Vagina (tissue), 2 donors: ENCODE results near the gene CLIC2. TPM values are rescaled to one million over a fixed set of nuclear protein-coding genes. Genes with fewer than 3 reads are reported as not detected.
"Not testable (repeated sequence)": the region's sequence is repeated elsewhere in the genome, so short reads cannot be mapped to it uniquely, and the experiment has no call there.

Experiments used
- DNase-seq, 2 donors: peaks; one replicate each; pipeline ENCODE4 v3.0.0-alpha.2; 2017; ENCODE audit errors: extremely low spot score in 2 of 2
- H3K27ac ChIP-seq: fragments of 200-600 bp; sonication (generic); one replicate; pipeline ENCODE4 v1.5.1; 2019
- H3K27me3 ChIP-seq: fragments of 200-600 bp; sonication (generic); one replicate; pipeline ENCODE4 v1.5.1; 2019
- H3K36me3 ChIP-seq, 2 donors: fragments of 200-600 bp; sonication (generic); one replicate each; pipeline ENCODE4 v1.5.1; 2017 to 2019
- H3K4me1 ChIP-seq: fragments of 200-600 bp; sonication (generic); one replicate; pipeline ENCODE4 v1.5.1; 2019
- H3K4me3 ChIP-seq, 2 donors: fragments of 200-600 bp; sonication (generic); 1 replicate in 1 of 2; 2 replicates in 1 of 2; pipeline ENCODE4 v1.5.1; 2016 to 2019
- H3K9me3 ChIP-seq: fragments of 200-600 bp; sonication (generic); one replicate; pipeline ENCODE4 v1.5.1; 2019
- CTCF ChIP-seq, 3 experiments: fragments of 450-650 bp in 2 of 3; fragments of 200-600 bp in 1 of 3; sonication (generic) in 1 of 3; IDR thresholded peaks; one replicate each; pipeline ENCODE4 v1.5.1; 2017 to 2019; ENCODE audit warnings: antibody characterized with exemption in 3 of 3, mild to moderate bottlenecking in 2 of 3, moderate library complexity in 2 of 3
- POLR2A ChIP-seq, 2 donors: fragments of 450-650 bp; IDR thresholded peaks; one replicate each; pipeline ENCODE4 v1.6.1; 2017; ENCODE audit warnings: antibody characterized with exemption in 2 of 2, mild to moderate bottlenecking in 2 of 2, moderate library complexity in 2 of 2
- POLR2AphosphoS5 ChIP-seq, 2 donors: sonication (generic); formaldehyde crosslinking; IDR thresholded peaks; one replicate each; pipeline ENCODE4 v1.9.0; 2017; ENCODE audit warnings: antibody characterized with exemption in 2 of 2, mild to moderate bottlenecking in 2 of 2, low read depth in 1 of 2; ENCODE audit not compliant: insufficient read depth in 1 of 2
- intact Hi-C: fragments of 100-400 bp; cut with DNase I; formaldehyde crosslinking; loops from one replicate; pipeline ENCODE4 v1.15.1; 2023
- total RNA-seq: library from RNA; depleted of rRNA; stranded (reverse); fragments of >200 nt; gene quantifications from one replicate; pipeline ENCODE4 v1.2.3, GENCODE V29; 2016

Gene CLIC2
- total RNA-seq, 1 donor from 2014 or later, result 15.5 TPM

- no peaks in the 10 kb centered on the region for H3K36me3 ChIP-seq
- H3K4me1 ChIP-seq, result no peaks in the 10 kb centered on the region
- intact Hi-C loops, result no loop called here
- no peak overlapping the region for H3K4me3 ChIP-seq
- no peak for DNase-seq
- TF ChIP-seq POLR2A (IDR thresholded peaks at IDR 0.05) (no peak), CTCF (IDR thresholded peaks at IDR 0.05) (no peak), POLR2AphosphoS5 (IDR thresholded peaks at IDR 0.05; ENCODE audit: insufficient read depth in 1 of 2, low read depth in 1 of 2) (no peak)
- no peak overlapping the region for H3K27ac ChIP-seq
- H3K27me3 ChIP-seq, result no peaks in the 10 kb centered on the region
- H3K9me3 ChIP-seq, result no peaks in the 10 kb centered on the region
Observed at GRCh38 chrX:155313766-155314165, 20.6 kb downstream of the CLIC2 start.

GRCh38 chrX:155293771-155294170 lies 40.6 kb downstream of the CLIC2 start:
- Histone ChIP-seq H3K27me3 (no peaks in the 10 kb centered on the region), H3K4me1 (no peaks in the 10 kb centered on the region), H3K9me3 (no peaks in the 10 kb centered on the region), H3K4me3 (no peak overlapping the region), H3K27ac (no peak overlapping the region), H3K36me3 (no peaks in the 10 kb centered on the region)
- no peak for TF ChIP-seq POLR2A (IDR thresholded peaks at IDR 0.05)
- TF ChIP-seq CTCF (IDR thresholded peaks at IDR 0.05), result no peak
- no peak for TF ChIP-seq POLR2AphosphoS5 (IDR thresholded peaks at IDR 0.05; ENCODE audit: insufficient read depth in 1 of 2, low read depth in 1 of 2)
- no peak for DNase-seq
- intact Hi-C loops, result no loop called here

- Histone ChIP-seq H3K36me3 (no peaks in the 10 kb centered on the region), H3K4me1 (no peaks in the 10 kb centered on the region), H3K27me3 (no peaks in the 10 kb centered on the region), H3K4me3 (no peak overlapping the region), H3K9me3 (no peaks in the 10 kb centered on the region), H3K27ac (no peak overlapping the region)
- TF ChIP-seq POLR2A (IDR thresholded peaks at IDR 0.05) (no peak), CTCF (IDR thresholded peaks at IDR 0.05) (no peak), POLR2AphosphoS5 (IDR thresholded peaks at IDR 0.05; ENCODE audit: insufficient read depth in 1 of 2, low read depth in 1 of 2) (no peak)
- no peak for DNase-seq
- intact Hi-C loops, result no loop called here
Observed at GRCh38 chrX:155279873-155280272, 54.5 kb downstream of the CLIC2 start.

- Histone ChIP-seq H3K4me1 (no peaks in the 10 kb centered on the region), H3K27me3 (no peaks in the 10 kb centered on the region), H3K27ac (no peak overlapping the region), H3K4me3 (no peak overlapping the region), H3K9me3 (no peaks in the 10 kb centered on the region), H3K36me3 (no peaks in the 10 kb centered on the region)
- intact Hi-C loops, result no loop called here
- no peak for DNase-seq
- no peak for TF ChIP-seq POLR2A (IDR thresholded peaks at IDR 0.05)
- no peak for TF ChIP-seq POLR2AphosphoS5 (IDR thresholded peaks at IDR 0.05; ENCODE audit: insufficient read depth in 1 of 2, low read depth in 1 of 2)
- TF ChIP-seq CTCF (IDR thresholded peaks at IDR 0.05), result no peak
Observed at GRCh38 chrX:155270969-155271368, 63.4 kb downstream of the CLIC2 start.

- intact Hi-C loops, DNase-seq, H3K27ac ChIP-seq, H3K4me3 ChIP-seq, H3K9me3 ChIP-seq, H3K4me1 ChIP-seq, H3K36me3 ChIP-seq, H3K27me3 ChIP-seq: not testable (repeated sequence)
Observed at GRCh38 chrX:155267995-155268394, 66.4 kb downstream of the CLIC2 start.

- no peaks in the 10 kb centered on the region for H3K36me3 ChIP-seq
- no peak overlapping the region for H3K4me3 ChIP-seq
- DNase-seq, result no peak
- H3K27me3 ChIP-seq, result no peaks in the 10 kb centered on the region
- H3K27ac ChIP-seq, result no peak overlapping the region
- TF ChIP-seq POLR2AphosphoS5 (IDR thresholded peaks at IDR 0.05; ENCODE audit: insufficient read depth in 1 of 2, low read depth in 1 of 2), result no peak
- TF ChIP-seq CTCF (IDR thresholded peaks at IDR 0.05), result no peak
- TF ChIP-seq POLR2A (IDR thresholded peaks at IDR 0.05), result no peak
- intact Hi-C loops, result no loop called here
- no peaks in the 10 kb centered on the region for H3K9me3 ChIP-seq
- peaks cover 8% of the 10 kb centered on the region for H3K4me1 ChIP-seq
Observed at GRCh38 chrX:155266439-155266838, 68.0 kb downstream of the CLIC2 start.
